ENCODE results near the gene IRAG1.

The IRAG1 gene, protein sequence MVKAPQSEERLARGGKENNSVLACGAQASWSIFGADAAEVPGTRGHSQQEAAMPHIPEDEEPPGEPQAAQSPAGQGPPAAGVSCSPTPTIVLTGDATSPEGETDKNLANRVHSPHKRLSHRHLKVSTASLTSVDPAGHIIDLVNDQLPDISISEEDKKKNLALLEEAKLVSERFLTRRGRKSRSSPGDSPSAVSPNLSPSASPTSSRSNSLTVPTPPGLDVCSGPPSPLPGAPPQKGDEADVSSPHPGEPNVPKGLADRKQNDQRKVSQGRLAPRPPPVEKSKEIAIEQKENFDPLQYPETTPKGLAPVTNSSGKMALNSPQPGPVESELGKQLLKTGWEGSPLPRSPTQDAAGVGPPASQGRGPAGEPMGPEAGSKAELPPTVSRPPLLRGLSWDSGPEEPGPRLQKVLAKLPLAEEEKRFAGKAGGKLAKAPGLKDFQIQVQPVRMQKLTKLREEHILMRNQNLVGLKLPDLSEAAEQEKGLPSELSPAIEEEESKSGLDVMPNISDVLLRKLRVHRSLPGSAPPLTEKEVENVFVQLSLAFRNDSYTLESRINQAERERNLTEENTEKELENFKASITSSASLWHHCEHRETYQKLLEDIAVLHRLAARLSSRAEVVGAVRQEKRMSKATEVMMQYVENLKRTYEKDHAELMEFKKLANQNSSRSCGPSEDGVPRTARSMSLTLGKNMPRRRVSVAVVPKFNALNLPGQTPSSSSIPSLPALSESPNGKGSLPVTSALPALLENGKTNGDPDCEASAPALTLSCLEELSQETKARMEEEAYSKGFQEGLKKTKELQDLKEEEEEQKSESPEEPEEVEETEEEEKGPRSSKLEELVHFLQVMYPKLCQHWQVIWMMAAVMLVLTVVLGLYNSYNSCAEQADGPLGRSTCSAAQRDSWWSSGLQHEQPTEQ

DNA sequence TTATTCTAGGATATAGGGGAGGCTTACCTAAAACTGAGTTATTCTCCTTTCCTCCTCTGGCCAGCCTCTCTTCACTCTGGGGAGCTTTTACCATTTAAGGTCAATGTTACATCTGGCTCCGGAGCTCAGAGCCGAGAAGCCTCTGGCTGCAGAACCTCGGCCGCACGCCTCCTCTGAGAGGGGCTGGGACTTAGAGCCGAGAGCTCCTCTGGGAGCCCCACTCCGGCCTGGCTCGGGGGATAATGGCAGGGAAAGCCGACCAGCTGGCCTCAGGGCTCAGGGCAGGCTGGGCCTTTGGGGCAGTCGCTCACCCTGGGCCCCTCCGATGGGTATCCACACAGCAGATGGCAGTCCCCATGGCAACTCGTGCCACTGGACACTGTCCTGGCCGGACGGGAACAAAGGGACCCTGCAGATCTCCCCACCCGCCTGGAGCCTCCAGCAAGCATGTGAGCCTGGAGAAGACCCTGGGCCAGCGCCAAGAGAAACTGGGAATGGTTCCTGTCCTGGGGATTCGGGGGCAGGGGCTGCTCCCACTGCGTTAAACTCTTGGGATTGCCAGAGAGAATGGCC lies at the start of gene IRAG1:
TSS of gene IRAG1 (minus strand) at position 247 of the 573 bp plus-strand sequence. CDS start at position 94, 153 bp downstream.
- DNase-seq = no peak

DNA sequence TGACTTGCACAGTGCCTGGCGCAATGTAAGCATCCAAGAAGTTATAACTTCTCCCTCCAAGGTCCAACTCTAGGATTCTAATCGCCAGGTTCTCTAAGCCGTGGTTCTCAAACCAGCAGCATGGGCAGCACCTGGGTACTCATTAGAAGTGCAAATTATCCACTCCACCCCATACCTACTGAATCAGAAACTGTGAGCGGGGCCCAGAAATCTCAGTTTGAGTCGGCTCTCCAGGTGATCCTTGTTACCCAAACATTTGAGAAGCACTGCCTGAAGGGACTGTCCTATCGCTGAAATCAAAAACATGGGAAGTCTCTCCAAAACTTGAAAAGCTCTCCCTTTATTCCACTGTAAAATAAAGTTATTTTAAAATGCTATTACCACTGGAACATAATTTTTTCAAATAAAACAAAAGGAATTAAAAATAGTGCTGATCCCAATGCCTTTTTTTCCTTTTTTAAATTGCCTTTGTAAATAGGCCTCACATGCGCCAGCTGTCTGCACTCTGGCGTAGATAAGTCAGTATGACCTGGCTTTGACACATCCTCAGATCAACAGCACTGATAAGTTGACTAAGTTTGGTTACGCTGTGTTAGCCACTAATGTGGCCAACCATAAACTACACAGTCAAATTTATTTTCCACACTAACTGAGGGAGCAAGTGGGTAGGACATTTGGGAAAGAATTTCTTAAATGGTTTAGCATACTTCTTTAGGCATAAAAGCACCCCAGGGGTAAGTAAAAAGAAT lies 49.1 kb upstream of the IRAG1 start:
- no peak for DNase-seq

DNA sequence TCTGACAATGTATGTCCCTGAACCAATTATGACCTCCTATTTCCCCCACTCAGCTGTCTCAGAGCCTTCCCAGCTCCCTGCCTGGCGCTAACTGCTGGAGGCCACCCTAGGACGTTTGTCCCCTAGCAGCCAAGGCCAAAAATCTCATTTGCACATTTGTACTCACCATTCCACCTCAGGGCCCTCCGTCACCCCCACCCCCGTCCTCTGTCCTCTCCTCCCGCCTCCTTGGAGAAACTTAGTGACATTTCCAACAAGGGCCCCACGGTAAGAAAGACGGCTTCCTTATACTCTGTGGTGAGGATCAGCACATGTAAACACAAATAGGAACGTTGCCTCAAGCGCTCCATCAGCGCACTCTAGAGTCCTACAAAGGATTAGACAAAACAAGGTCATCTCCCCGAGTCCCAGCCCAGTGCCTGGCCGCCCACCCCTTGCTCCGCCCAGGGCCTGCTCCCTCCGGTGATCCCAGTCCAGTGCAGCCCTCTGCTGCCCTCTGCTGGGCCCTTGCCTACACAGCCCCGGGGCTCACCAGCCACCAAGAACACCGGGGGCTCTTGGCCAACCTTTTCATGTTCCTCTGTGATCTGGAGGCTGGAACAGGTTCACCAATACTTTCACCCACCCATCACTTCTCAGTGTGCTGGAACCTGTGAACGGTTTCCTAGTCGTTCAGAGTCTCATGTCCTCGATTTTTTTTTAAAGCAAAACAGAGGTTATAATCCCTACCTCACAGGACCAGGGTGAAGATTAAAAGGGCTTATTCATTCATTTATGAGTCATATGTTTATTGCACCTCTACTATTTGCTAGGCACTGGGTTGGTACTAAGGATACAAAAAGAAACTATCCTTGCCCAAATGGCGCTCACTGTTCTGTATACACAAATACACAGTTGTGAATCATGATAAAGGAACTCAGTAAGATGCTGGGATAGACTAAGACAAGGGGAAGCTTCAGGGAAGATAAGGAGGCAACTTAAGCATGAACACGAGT lies 42.2 kb upstream of the IRAG1 start:
- DNase-seq = peak; percentile 84

DNA sequence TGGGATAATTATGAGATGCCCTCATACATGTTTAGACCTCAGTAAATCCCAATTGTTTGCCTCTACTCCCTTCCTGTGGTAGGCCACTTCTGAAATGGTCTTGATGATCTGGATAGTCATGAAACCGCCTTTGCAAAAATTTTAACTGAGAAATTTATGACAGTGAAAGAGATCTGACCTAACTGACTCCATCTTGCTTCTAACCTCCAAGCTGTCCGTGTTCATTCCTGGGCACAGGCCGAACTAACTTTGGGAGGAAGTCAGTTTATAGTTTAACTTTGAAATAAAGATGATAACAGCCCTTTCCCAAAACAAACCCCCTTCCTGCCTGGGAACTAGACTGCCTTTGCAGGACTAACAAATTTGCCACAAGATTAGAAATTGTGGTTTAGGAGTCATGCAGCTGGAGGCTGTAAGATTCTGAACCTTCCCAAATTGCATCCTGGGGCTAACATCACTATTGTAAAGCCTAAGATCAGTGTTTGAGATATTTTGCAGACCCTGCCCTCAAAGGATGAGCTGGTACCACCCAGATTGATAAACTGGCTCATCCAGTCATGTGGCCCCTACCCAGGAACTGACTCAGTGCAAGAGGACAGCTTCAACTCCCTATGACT lies 37.6 kb upstream of the IRAG1 start:
- no peak for DNase-seq

DNA sequence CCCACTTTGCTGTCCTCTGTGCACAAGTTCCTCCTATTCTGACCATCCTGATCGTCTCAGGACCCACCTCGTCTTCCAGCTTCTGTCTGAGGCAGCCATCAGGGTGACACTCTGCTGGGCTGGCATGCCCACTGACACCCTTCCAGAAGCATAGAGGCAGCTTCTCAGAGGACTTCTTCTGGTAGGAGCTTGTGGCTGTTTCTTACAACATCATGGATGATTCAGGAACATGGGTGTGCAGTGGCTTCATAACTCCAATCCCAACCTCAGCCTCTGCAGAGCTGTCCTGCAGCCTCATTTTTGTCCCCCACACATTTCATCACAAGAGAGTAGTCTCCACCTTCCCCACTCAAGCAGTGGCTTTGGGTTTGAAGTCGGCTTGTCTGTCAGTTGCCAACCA lies 36.6 kb upstream of the IRAG1 start:
- DNase-seq = no peak

DNA sequence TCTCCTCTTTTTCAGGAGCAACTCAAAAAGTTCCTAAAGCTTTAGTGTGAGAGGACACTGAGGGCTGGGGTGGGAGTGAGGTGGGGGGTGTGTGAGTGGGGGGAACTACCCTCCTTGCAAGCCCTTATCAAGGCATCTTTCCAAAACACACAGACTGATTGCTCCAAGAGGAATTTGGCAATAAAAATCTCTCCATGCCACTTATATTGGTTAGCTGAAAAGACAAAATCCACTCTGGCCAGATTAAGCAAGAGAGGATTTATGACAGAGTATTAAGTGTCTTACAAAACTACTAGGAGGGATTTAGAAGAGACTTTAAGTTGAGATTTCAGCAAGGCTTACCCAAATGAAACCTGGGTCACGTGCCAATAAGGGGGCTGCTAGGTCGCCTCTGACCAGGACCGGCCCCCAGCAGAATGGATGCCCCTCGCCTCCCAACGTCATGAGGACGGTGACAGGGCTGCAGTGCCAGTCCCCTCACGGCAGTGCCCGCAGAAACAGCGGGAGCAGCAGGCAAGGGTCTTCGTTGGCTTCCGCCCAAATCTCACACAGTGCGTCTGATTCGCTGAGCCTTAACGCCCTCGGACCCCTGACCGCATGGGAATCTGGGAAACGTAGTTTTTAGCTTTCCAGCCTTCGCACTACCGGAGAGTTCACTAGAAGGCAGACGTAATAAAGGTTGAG lies 35.4 kb upstream of the IRAG1 start:
- DNase-seq = no peak

DNA sequence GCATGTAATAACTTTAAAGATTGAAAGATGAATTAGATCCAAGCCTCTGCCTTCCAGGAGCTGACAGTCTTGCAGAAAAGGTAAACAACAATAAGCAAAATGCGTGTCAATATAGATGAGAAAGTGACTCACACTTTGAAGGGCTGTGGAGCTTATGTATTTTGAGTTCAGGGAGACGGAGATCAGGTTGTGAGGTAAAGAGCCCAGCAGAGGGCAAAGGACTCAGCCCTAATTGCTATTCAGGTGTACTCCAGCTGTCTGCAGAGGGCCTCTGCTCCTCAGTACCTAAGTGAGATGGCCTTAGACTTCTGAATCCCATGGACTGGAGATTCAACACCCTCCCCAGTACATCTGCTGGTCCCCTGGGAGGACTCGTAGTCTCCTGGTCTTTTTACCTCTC lies 34.6 kb upstream of the IRAG1 start:
- DNase-seq = no peak

DNA sequence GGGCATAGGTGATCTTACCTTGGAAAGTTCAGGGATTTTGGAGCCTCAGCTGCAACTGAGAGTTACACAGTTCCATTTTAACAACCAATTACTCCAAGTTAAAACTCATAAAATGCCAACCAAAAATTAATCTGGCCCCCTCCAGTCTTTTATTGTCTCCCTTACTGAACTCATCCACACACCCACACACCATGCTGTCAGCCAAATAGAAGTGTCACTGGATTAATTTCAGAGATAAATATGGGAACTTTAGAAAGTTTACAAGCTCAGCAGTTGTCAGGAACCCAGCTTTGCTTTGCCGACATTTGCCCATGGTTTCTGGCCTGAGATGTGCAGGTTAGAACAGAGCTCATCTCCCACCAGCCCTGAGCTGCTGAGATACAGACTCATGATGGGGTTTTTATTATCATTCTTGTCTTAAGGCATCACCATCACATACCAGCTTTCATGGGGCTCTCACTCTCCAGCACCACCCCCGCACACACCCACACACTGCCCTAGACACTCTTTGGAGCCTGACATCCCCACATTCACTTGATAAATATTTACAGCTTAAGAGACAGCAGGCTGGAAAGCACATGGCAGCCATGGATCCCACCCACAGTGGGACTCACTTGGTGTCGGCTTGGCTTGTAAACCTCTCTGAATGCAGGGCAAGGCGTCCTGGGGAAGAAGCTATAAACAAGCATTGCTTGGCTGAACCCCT lies 33.7 kb upstream of the IRAG1 start:
- no peak for DNase-seq

DNA sequence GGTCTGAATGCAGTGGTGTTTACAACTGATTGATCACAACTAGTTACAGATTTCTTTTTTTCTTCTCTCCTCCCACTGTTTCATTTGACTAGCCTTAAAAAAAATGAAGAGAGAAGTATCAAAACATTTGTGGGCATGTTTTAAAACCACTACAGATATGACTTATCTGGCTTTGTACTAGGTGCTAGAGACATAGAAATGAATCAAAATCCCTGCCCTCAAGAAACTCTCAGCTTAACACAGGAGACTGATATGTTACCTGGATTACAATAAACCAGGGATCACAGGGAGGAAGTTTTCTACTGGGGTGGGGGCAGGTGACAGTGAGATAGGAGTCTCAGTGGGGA lies 32.3 kb upstream of the IRAG1 start:
- DNase-seq = no peak

DNA sequence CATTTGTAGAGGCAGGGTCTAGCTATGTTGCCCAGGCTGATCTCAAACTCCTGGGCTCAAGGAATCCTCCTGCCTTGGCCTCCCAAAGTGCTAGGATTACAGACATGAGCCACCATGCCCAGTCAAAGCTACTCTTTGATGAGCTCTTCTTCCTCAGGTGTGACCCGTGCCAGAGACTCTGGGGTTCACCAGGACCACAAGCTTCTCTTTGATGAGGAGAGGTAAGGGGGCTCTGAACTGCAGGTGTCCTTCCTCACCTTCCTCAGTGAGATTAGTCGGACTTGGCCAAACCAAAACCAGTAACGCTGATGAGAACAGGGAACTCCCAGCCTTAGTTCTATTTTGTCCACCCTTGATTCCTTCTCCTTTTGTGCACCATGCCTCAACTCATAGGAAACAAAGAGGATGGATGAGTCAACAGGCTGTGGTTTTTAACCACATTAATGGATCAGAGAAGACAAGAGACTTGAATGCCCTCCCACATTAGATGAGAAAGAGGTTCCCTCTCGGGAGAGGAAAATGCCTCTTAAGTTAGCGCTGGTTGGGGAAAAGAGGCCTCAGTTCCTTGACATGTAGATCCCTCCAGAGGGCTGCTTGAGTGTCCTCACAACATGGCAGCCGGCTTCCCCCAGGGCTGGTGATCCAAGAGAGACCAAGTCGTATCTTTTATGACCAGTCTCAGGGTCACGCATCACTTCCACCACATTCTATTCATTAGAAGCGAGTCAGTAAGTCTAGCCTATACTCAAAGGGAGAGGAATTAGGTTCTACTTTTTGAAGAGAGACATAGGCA lies 31.8 kb upstream of the IRAG1 start:
- no peak for DNase-seq

DNA sequence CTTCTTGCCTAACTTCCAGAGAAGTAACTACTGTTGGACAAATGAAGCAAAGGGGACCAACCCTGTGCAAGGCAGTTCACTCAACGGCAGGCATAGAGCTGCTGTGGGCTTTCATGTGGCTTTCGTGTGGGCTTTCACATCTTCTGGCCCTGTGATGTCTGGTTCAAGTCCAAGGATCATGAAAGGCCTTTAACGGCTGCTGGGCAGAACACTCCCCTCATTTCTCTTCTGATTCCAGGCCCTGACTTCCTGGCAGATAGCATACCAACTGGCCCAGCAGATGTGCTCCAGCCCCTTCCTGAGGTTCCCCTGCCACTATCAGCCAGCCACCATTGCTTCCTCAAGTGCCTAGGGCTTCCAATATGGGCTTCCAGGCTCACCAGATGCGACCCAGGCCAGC lies 28.8 kb upstream of the IRAG1 start:
- no peak for DNase-seq

DNA sequence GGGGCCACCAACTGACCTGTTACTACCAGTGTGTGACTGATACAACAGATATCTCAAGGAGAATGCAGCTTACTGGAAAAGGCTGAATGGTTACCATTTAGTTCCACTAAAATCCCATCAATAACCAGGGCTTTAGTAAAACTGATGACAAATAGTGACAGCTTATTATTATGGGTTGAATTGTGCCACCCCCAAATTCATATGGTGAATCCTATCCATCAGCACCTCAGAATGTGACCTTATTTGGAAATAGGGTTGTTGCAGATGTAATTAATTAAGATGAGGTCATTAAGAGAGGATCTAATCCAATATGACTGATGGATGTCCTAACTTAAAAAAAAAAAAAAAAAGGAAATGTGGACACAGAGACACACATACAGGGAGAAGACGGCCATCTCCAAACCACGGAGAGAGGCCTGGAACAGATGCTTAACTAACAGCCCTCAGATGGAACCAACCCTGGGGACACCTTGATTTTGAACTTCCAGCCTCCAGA lies 27.4 kb upstream of the IRAG1 start:
- DNase-seq = no peak

DNA sequence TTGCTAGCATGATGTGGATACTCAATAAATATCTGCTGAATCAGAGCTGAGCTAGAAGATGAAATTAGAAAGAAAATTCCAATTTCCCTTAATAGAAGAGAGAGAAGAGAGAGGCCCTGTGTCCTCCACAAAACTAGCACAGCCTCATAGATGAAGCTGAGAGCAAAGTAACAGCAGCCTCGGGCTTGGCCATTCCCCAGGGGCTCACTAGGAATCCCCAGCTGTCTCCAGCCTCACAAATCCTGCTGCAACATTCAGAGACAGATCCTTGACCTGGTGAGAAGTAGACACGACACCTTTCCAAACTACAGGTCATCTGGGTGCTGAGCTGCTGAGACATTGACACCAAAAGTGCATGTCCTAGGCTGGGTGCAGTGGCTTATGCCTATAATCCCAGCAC lies 26.1 kb upstream of the IRAG1 start:
- no peak for DNase-seq

DNA sequence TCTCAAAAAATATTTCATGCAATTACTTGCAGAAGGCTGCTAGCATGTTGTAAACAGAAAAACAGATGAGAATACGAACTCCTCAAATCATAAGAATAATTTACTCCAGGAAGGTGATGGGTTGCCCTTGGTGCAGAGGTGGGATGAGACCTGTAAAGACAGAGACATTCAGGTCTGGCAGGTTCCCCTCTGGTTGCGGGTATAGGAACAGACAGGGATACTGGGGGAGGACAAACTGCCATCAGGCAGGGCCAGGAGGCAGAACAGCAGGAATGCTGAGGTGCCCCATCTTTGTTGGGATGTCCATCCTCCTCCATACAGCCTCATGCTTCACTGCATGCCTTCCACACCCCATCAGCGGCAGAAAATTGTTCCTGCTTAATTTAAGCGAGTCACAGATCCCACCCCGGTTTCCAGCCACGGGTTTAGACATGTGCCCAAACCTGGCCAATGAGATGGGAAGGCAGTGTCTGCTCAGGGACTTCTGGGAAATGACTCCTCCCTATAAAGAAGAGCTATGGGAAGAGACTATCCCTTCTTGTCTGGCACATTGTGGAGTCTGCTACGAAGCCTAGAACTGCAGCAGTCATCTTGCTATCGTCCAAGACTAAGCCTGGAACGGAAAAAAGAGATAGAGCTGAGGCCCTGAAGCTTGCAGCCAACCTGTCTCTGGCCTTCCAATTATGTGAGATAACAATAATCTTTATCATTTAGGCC lies 23.1 kb upstream of the IRAG1 start:
- no peak for DNase-seq

DNA sequence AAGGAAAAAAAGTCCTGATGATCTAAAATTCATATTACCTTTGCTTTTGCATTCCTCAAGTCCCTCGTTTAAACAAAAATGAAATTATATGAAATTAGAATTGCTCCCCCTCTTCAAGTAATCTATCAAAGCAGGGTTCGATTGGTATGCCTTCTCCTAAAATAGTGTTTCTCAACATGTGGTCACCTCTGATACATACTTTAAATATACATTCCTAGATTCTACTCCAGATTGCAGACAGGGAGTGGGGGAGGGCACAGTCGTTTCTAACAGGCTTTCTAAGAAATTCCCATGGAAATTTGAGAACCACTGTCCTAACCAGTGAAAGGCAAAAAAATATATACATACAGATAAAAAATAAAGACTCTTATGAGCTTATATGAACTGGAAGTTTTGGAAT lies 22.6 kb upstream of the IRAG1 start:
- DNase-seq = no peak

DNA sequence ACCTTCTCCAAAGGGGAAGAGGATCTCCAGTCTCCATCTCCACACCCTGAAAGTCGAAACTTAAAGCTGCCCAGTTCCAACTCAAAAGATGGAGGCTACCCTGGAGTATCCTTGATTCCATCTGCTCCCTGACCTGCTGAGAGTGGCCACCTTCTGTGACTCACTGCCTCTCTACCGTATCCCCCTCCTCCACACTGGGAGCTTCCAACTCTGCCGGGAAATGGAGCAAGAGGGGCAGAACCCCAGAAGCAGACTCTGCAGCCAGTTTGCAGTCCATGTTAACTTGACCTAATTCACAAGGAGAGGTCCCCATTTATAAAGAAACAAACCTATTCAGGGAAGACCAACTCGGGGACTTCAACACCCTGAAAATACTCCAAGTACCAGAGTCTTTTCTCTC lies 22.0 kb upstream of the IRAG1 start:
- no peak for DNase-seq

DNA sequence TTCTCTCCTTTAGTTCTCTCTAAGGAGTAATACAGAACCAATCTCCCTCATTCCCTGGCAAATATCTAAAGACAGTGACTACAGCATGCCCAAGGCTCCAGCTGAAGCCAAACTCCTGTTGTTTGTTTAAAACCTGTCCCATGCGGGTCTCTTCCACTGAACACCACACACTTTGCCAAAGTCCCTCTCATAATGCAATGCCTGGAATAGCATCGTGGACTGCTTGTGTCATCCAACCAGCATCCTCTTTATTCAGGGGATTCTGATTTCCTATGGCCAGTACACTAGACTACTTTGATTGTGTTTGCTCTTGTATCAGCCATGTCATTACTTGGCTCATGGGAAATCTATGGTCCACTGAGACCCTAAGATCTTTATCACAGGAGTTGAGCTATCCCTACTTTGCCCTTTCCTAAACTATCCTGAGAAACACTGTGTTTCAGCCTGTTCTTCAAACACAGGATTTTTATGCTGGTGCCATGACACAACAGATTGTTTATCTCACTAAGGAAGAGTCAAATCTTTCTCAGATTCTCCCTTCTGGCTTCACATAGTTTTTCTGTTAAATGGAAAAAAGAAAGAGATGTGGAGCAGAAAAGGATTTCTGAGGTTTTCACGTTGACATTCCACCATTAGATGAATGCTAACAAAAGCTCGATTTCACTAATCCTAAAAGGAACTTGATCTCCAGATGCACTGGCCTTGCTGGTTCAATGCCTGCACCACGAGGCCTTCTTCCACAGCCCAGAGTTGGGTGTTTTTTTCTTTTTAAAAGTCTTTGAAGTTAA lies 15.9 kb upstream of the IRAG1 start:
- DNase-seq = no peak
